Liver (tissue), 9 donors: ENCODE measurements around the gene PSMD11. TPM values are rescaled to one million over a fixed set of nuclear protein-coding genes. Genes with fewer than 3 reads are reported as not detected.
"Not testable (repeated sequence)": the region's sequence is repeated elsewhere in the genome, so short reads cannot be mapped to it uniquely, and the experiment has no call there.

ENCODE experiments used
- DNase-seq: peaks from one replicate; pipeline ENCODE4 v3.0.0-alpha.2; 2017; ENCODE audit warnings: low spot score
- H3K27ac ChIP-seq, 2 donors: one replicate each; pipeline ENCODE4 v1.7.0; 2013; ENCODE audit warnings: inconsistent platforms in 2 of 2, low read length in 2 of 2, control low read depth in 1 of 2, low read depth in 1 of 2, mild to moderate bottlenecking in 1 of 2
- H3K27me3 ChIP-seq, 4 donors: one replicate each; pipeline versions ENCODE4 v1.6.1 to v1.7.0; 2013; ENCODE audit warnings: low read length in 3 of 4, inconsistent platforms in 1 of 4, mild to moderate bottlenecking in 1 of 4, moderate library complexity in 1 of 4; ENCODE audit not compliant: control insufficient read depth in 4 of 4, insufficient read depth in 4 of 4
- H3K36me3 ChIP-seq, 4 donors: one replicate each; pipeline versions ENCODE4 v1.6.1 to v1.7.0; 2013; ENCODE audit warnings: low read length in 3 of 4, mild to moderate bottlenecking in 3 of 4, low read depth in 1 of 4, moderate library complexity in 1 of 4; ENCODE audit not compliant: control insufficient read depth in 4 of 4, insufficient read depth in 3 of 4
- H3K4me1 ChIP-seq, 4 donors: one replicate each; pipeline versions ENCODE4 v1.6.1 to v1.7.0; 2013; ENCODE audit warnings: low read length in 3 of 4, mild to moderate bottlenecking in 3 of 4, moderate library complexity in 1 of 4; ENCODE audit not compliant: control insufficient read depth in 4 of 4, insufficient read depth in 4 of 4
- H3K4me3 ChIP-seq, 3 donors: one replicate each; pipeline versions ENCODE4 v1.6.1 to v1.7.0; 2013; ENCODE audit warnings: low read length in 3 of 3, control low read depth in 1 of 3, low read depth in 1 of 3, mild to moderate bottlenecking in 1 of 3
- H3K9ac ChIP-seq, 2 donors: one replicate each; pipeline ENCODE4 v1.7.0; 2013; ENCODE audit warnings: low read length in 2 of 2, mild to moderate bottlenecking in 2 of 2, moderate library complexity in 2 of 2, control low read depth in 1 of 2, low read depth in 1 of 2
- H3K9me3 ChIP-seq, 4 donors: one replicate each; pipeline versions ENCODE4 v1.6.1 to v1.7.0; 2013; ENCODE audit warnings: low read length in 3 of 4; ENCODE audit not compliant: control insufficient read depth in 4 of 4
- ATF3 ChIP-seq: IDR thresholded peaks from 2 replicates; pipeline ENCODE4 v1.6.1; 2016; ENCODE audit warnings: antibody characterized with exemption
- CTCF ChIP-seq: fragments of 150-350 bp; IDR thresholded peaks from 2 replicates; pipeline ENCODE4 v1.5.1; 2017; ENCODE audit warnings: improper control_type of control experiment, low read depth, low read length; ENCODE audit not compliant: missing input control
- FOXA1 ChIP-seq: IDR thresholded peaks from 2 replicates; pipeline ENCODE4 v1.6.1; 2016; ENCODE audit warnings: antibody characterized with exemption
- FOXA2 ChIP-seq: IDR thresholded peaks from 2 replicates; pipeline ENCODE4 v1.6.1; 2016; ENCODE audit warnings: antibody characterized with exemption
- GABPA ChIP-seq, 2 donors: IDR thresholded peaks in 1 of 2; conservative IDR thresholded peaks in 1 of 2; 2 replicates each; pipeline ENCODE4 v1.6.1; 2016; ENCODE audit warnings: antibody characterized with exemption in 2 of 2, mild to moderate bottlenecking in 1 of 2, moderate library complexity in 1 of 2
- HNF4A ChIP-seq, 2 donors: conservative IDR thresholded peaks; 2 replicates each; pipeline ENCODE4 v1.6.1; 2016; ENCODE audit warnings: antibody characterized with exemption in 2 of 2, mild to moderate bottlenecking in 2 of 2
- JUND ChIP-seq, 2 donors: IDR thresholded peaks; 2 replicates each; pipeline ENCODE4 v1.6.1; 2016; ENCODE audit warnings: antibody characterized with exemption in 2 of 2
- MAX ChIP-seq: IDR thresholded peaks from 2 replicates; pipeline ENCODE4 v1.6.1; 2016; ENCODE audit warnings: antibody characterized with exemption
- NR2F2 ChIP-seq: IDR thresholded peaks from 2 replicates; pipeline ENCODE4 v1.6.1; 2016; ENCODE audit warnings: antibody characterized with exemption
- RAD21 ChIP-seq, 2 donors: IDR thresholded peaks; 2 replicates each; pipeline ENCODE4 v1.6.1; 2016; ENCODE audit warnings: antibody characterized with exemption in 2 of 2, mild to moderate bottlenecking in 2 of 2
- REST ChIP-seq: IDR thresholded peaks from 2 replicates; pipeline ENCODE4 v1.6.1; 2016; ENCODE audit warnings: antibody characterized with exemption, mild to moderate bottlenecking
- RXRA ChIP-seq, 2 donors: IDR thresholded peaks; 2 replicates each; pipeline ENCODE4 v1.6.1; 2017 to 2018; ENCODE audit warnings: antibody characterized with exemption in 2 of 2, mild to moderate bottlenecking in 1 of 2
- SP1 ChIP-seq: IDR thresholded peaks from 2 replicates; pipeline ENCODE4 v1.6.1; 2018; ENCODE audit warnings: antibody characterized with exemption, mild to moderate bottlenecking
- TAF1 ChIP-seq: conservative IDR thresholded peaks from 2 replicates; pipeline ENCODE4 v1.6.1; 2016; ENCODE audit warnings: antibody characterized with exemption, mild to moderate bottlenecking
- YY1 ChIP-seq: IDR thresholded peaks from 2 replicates; pipeline ENCODE4 v1.6.1; 2016; ENCODE audit warnings: antibody characterized with exemption, mild to moderate bottlenecking
- ZBTB33 ChIP-seq: IDR thresholded peaks from 2 replicates; pipeline ENCODE4 v1.6.1; 2016; ENCODE audit warnings: antibody characterized with exemption
- WGBS: extraction: QIAGEN DNeasy Blood & Tissue Kit; methylation state at CpG from one replicate; pipeline ENCODE4 v1.1.7; 2013; 5-methylcytosine and 5-hydroxymethylcytosine counted together
- polyA plus RNA-seq, 2 donors: library from polyadenylated mRNA; stranded (reverse) in 1 of 2; unstranded in 1 of 2; fragments of 200-250 nt in 1 of 2; fragments of >200 nt in 1 of 2; fragmentation: Nextera tagmentation in 1 of 2; extraction: Ambion mirVana in 1 of 2; gene quantifications; one replicate each; pipeline versions ENCODE4 v1.2.1 to v1.2.3, GENCODE V29; 2013 to 2015
- total RNA-seq, 2 donors: library from RNA; depleted of rRNA; stranded (reverse); fragments of >200 nt; gene quantifications; one replicate each; pipeline ENCODE4 v1.2.3, GENCODE V29; 2014
- donor health status: healthy.
- donor health status: healthy.
- donor health status: healthy.
- donor health status: healthy.
- donor health status: healthy.

The PSMD11 gene
- total and polyA plus RNA-seq, 4 donors = 42.1 to 97.4 (median 68.2) TPM

- WGBS = 89% methylated on average over 11 of the region's 11 CpGs
- no peaks in the 10 kb centered on the region for H3K36me3 ChIP-seq
- H3K27me3 ChIP-seq = no peaks in the 10 kb centered on the region
- TF ChIP-seq ZBTB33 (no peak), GABPA (IDR thresholded peaks at IDR 0.05 in 1 of 2, conservative IDR thresholded peaks at IDR 0.05 in 1 of 2) (no peak), CTCF (no peak), ATF3 (no peak)
- no peaks in the 10 kb centered on the region for H3K9me3 ChIP-seq
- no peak for DNase-seq
- no peak overlapping the region for H3K27ac ChIP-seq
- H3K9ac ChIP-seq = no peak overlapping the region
- peaks cover 2 to 12% (median 3%) of the 10 kb centered on the region in 4 donors for H3K4me1 ChIP-seq
- H3K4me3 ChIP-seq = no peak overlapping the region
These were observed 78.8 kb downstream of the PSMD11 start for GRCh38 chr17:32523017-32523680.

- peaks cover 2 to 9% (median 3%) of the 10 kb centered on the region in 4 donors for H3K4me1 ChIP-seq
- H3K4me3 ChIP-seq = no peak overlapping the region
- 90% methylated on average over 12 of the region's 12 CpGs for WGBS
- H3K9me3 ChIP-seq = no peaks in the 10 kb centered on the region
- H3K36me3 ChIP-seq = no peaks in the 10 kb centered on the region
- no peak overlapping the region for H3K9ac ChIP-seq
- H3K27ac ChIP-seq = no peak overlapping the region
- TF ChIP-seq JUND (IDR thresholded peaks at IDR 0.05) (no peak), GABPA (IDR thresholded peaks at IDR 0.05 in 1 of 2, conservative IDR thresholded peaks at IDR 0.05 in 1 of 2) (no peak), MAX (no peak), REST (no peak), FOXA1 (no peak), ATF3 (no peak), NR2F2 (no peak), ZBTB33 (no peak), TAF1 (no peak), HNF4A (conservative IDR thresholded peaks at IDR 0.05) (no peak), RXRA (IDR thresholded peaks at IDR 0.05) (no peak), FOXA2 (no peak), RAD21 (IDR thresholded peaks at IDR 0.05) (no peak), SP1 (no peak), YY1 (no peak)
- DNase-seq = no peak
- no peaks in the 10 kb centered on the region for H3K27me3 ChIP-seq
These were observed 79.7 kb downstream of the PSMD11 start for GRCh38 chr17:32523827-32524552.

- not testable (repeated sequence) for DNase-seq, H3K27me3 ChIP-seq, H3K36me3 ChIP-seq, H3K27ac ChIP-seq, H3K4me3 ChIP-seq, H3K9ac ChIP-seq, H3K4me1 ChIP-seq, H3K9me3 ChIP-seq
- WGBS = 92% methylated on average over 6 of the region's 6 CpGs
These were observed 80.2 kb downstream of the PSMD11 start for GRCh38 chr17:32524553-32524880.
